Measurements from ENCODE around the gene THEMIS. TPM values are rescaled to one million over a fixed set of nuclear protein-coding genes. Genes with fewer than 3 reads are reported as not detected.

The THEMIS gene
- total RNA-seq, 1 donor from 2014 or later, result not detected

DNA sequence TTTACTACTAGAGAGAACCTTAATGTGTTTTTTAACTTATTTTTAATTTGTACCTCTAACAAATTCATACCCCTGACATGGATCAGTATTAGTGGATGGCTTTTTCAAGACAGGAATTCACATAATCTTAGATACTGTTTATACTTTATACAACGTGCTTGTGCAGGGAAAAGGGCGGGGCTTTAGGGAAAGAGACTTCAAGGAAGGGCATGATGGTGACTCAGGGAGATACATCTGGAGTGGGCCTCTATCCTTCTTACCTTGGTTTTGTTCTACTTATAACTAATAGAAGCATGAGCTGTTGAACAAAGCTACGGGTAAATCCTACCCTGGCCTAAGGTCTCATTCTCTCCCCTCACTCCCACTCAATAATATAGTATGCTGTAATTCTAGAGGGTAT lies 163.1 kb downstream of the THEMIS start:
- DNase-seq (ENCODE audit: low read depth) (peak; percentile 61), FAIRE-seq (no peak)
- H3K4me3 ChIP-seq (ENCODE audit: low read depth, low read length), result no peak overlapping the region
- no peaks in the 10 kb centered on the region for H3K27me3 ChIP-seq (ENCODE audit: control insufficient read depth, insufficient read depth, low read length)
- TF ChIP-seq, protein P1, sequence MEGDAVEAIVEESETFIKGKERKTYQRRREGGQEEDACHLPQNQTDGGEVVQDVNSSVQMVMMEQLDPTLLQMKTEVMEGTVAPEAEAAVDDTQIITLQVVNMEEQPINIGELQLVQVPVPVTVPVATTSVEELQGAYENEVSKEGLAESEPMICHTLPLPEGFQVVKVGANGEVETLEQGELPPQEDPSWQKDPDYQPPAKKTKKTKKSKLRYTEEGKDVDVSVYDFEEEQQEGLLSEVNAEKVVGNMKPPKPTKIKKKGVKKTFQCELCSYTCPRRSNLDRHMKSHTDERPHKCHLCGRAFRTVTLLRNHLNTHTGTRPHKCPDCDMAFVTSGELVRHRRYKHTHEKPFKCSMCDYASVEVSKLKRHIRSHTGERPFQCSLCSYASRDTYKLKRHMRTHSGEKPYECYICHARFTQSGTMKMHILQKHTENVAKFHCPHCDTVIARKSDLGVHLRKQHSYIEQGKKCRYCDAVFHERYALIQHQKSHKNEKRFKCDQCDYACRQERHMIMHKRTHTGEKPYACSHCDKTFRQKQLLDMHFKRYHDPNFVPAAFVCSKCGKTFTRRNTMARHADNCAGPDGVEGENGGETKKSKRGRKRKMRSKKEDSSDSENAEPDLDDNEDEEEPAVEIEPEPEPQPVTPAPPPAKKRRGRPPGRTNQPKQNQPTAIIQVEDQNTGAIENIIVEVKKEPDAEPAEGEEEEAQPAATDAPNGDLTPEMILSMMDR (IDR thresholded peaks at IDR 0.05; ENCODE audit: insufficient read depth, low read length, severe bottlenecking), result no peak
- no peaks in the 10 kb centered on the region for H3K36me3 ChIP-seq (ENCODE audit: control insufficient read depth, insufficient read depth, low read length)

DNA sequence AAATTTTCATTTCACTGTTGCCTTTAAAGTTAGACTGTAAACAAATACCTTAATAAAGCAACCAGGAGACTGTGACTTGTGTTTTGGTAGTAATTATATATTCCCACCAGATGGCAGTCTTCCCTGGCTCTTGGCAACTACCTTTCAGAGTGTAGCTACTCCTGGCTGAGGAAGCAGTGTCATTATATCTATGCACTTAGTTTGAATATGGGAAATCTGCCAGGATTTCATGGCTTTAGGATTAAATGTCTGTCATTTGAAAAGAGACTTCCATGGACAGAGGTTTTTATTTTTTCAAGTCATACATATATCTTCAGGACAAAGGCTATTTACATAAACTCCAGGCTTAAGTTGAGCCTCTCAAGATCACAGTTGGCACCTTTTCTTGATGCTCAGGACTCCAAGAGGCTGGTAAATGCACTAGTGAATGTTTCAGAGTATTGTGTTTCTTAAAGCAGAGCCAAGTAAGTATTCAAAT lies 163.8 kb downstream of the THEMIS start:
- Histone ChIP-seq H3K4me3 (ENCODE audit: low read depth, low read length) (no peak overlapping the region), H3K36me3 (ENCODE audit: control insufficient read depth, insufficient read depth, low read length) (no peaks in the 10 kb centered on the region), H3K27me3 (ENCODE audit: control insufficient read depth, insufficient read depth, low read length) (no peaks in the 10 kb centered on the region)
- FAIRE-seq (no peak), DNase-seq (ENCODE audit: low read depth) (peak; percentile 76)
- TF ChIP-seq, protein P1 (IDR thresholded peaks at IDR 0.05; ENCODE audit: insufficient read depth, low read length, severe bottlenecking), result peak; percentile 47

DNA sequence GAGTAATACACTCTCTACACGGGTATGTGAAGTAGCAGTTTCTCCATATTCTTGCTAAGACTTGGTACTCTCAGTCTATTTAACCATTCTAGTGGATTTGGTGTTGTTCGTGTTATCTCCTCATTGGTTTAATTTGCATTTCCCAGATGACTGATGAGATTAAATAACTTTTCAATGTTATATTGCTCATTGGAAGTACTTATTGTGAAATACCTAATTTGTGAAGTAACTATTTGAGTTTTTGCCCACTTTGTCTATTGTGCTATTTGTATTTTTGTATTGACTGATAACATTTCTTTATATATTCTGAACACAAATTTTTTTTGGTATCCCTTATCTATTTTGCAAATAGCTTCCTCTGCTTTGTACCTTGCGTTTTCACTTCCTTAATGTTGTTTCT lies 167.9 kb downstream of the THEMIS start:
- no peak for FAIRE-seq
- H3K36me3 ChIP-seq (ENCODE audit: control insufficient read depth, insufficient read depth, low read length), result no peaks in the 10 kb centered on the region
- no peaks in the 10 kb centered on the region for H3K27me3 ChIP-seq (ENCODE audit: control insufficient read depth, insufficient read depth, low read length)
- H3K4me3 ChIP-seq (ENCODE audit: low read depth, low read length), result no peak overlapping the region
- DNase-seq (ENCODE audit: low read depth), result no peak
- TF ChIP-seq, protein P1 (IDR thresholded peaks at IDR 0.05; ENCODE audit: insufficient read depth, low read length, severe bottlenecking), result no peak

DNA sequence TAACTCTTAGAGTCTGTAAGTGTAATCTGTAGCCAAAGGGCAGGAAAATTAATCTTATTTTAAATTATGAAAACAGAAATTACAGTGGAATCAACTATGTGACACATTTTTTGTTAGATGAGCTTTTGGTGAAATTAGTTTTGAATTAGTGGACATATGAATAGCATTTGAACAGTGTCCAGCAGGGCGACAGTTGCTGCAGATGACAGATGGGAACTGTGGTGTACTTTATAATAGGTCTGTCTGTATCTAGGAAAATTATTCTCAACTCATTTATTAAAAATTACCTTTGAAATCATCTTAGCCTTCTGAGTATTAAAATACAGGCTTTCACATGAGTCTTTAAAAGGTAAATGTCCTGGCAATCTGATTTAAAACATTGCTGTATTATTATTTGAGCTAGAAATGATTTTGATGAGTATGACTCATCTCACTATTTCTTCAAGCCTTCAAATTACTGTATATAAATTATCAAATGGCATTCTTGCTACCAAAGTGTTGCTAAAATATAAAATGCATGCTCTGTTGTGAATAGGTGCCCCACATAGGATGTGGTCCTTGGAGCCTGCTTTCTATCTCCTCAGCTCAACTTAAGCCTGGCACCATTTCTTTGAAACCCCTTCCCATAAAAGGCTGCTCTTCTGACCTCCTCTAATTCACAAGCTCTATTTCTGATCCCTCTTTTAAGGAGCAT lies 173.5 kb downstream of the THEMIS start:
- TF ChIP-seq, protein P1 (IDR thresholded peaks at IDR 0.05; ENCODE audit: insufficient read depth, low read length, severe bottlenecking), result no peak
- DNase-seq (ENCODE audit: low read depth) (no peak), FAIRE-seq (no peak)
- Histone ChIP-seq H3K4me3 (ENCODE audit: low read depth, low read length) (no peak overlapping the region), H3K36me3 (ENCODE audit: control insufficient read depth, insufficient read depth, low read length) (no peaks in the 10 kb centered on the region), H3K27me3 (ENCODE audit: control insufficient read depth, insufficient read depth, low read length) (peaks cover 8% of the 10 kb centered on the region)

DNA sequence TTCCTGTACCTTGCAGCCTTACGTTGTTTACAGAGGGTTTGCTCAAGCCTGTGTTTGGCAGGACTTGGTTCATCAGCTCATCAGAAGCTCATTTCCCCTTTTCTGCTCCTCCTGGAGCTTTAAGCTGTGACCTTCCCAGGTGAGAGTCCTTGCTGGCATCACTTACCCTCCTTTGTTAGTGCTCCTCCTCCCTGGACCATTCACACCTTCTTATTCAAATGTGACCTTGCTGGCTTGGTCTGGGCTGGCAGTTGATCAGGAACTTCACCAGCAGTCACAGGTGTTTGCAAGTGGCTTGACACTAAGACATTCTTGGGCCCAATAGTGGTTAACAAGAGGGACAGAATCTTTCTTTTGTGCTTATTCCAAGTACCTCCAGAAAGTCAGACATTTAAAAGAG lies 175.0 kb downstream of the THEMIS start:
- FAIRE-seq (no peak), DNase-seq (ENCODE audit: low read depth) (no peak)
- TF ChIP-seq, protein P1 (IDR thresholded peaks at IDR 0.05; ENCODE audit: insufficient read depth, low read length, severe bottlenecking), result no peak
- Histone ChIP-seq H3K36me3 (ENCODE audit: control insufficient read depth, insufficient read depth, low read length) (no peaks in the 10 kb centered on the region), H3K27me3 (ENCODE audit: control insufficient read depth, insufficient read depth, low read length) (peaks cover 10% of the 10 kb centered on the region), H3K4me3 (ENCODE audit: low read depth, low read length) (no peak overlapping the region)

DNA sequence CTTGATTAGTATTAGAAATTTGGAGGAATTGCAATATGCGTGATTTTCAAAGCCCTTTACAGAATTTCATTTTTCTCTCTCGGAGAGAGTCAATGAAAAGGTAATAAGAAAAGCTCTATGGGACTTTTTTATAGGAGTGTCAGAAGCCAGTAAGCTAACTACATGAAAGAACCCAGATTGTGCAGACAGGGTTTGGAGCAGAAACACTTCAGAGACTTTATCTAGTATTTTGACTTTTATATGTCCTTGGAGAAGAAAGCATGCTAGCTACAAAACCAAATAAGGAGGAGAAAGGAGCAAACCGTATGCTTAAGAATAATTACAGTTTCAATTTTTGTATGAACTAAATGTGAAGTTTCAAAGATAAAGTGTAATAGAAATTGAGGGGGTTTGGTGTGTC lies 182.2 kb downstream of the THEMIS start:
- Histone ChIP-seq H3K27me3 (ENCODE audit: control insufficient read depth, insufficient read depth, low read length) (peaks cover 6% of the 10 kb centered on the region), H3K36me3 (ENCODE audit: control insufficient read depth, insufficient read depth, low read length) (no peaks in the 10 kb centered on the region), H3K4me3 (ENCODE audit: low read depth, low read length) (no peak overlapping the region)
- TF ChIP-seq, protein P1 (IDR thresholded peaks at IDR 0.05; ENCODE audit: insufficient read depth, low read length, severe bottlenecking), result no peak
- FAIRE-seq, result no peak
- no peak for DNase-seq (ENCODE audit: low read depth)

Measured in bronchial epithelial cell (primary cell).